Small intestine (tissue), 7 donors: ENCODE results near the gene BTN3A1. TPM values are rescaled to one million over a fixed set of nuclear protein-coding genes. Genes with fewer than 3 reads are reported as not detected.

Experiments used
- DNase-seq, 2 donors: peaks; one replicate each; pipeline versions ENCODE4 v3.0.0 to v3.0.0-alpha.2; 2013
- FAIRE-seq: peaks from 2 replicates; lab custom pipeline; 2012; peaks lifted over from hg19 to GRCh38; lab: Jason Lieb, UNC
- H3K27ac ChIP-seq, 3 donors: one replicate each; pipeline ENCODE4 v1.5.1; 2013; ENCODE audit warnings: low read length in 2 of 3, mild to moderate bottlenecking in 2 of 3, control low read depth in 1 of 3, inconsistent platforms in 1 of 3, low read depth in 1 of 3, moderate library complexity in 1 of 3
- H3K27me3 ChIP-seq, 3 donors: one replicate each; pipeline ENCODE4 v1.6.1; 2013; ENCODE audit warnings: low read length in 3 of 3, inconsistent platforms in 1 of 3; ENCODE audit not compliant: control insufficient read depth in 3 of 3, insufficient read depth in 3 of 3
- H3K36me3 ChIP-seq, 3 donors: one replicate each; pipeline ENCODE4 v1.6.1; 2013; ENCODE audit warnings: low read length in 3 of 3, inconsistent platforms in 1 of 3, low read depth in 1 of 3, mild to moderate bottlenecking in 1 of 3, moderate library complexity in 1 of 3; ENCODE audit not compliant: control insufficient read depth in 3 of 3, insufficient read depth in 2 of 3
- H3K4me1 ChIP-seq, 3 donors: one replicate each; pipeline ENCODE4 v1.6.1; 2013; ENCODE audit warnings: low read length in 2 of 3, inconsistent platforms in 1 of 3, low read depth in 1 of 3, mild to moderate bottlenecking in 1 of 3, moderate library complexity in 1 of 3; ENCODE audit not compliant: control insufficient read depth in 3 of 3, insufficient read depth in 2 of 3
- H3K4me3 ChIP-seq, 3 donors: one replicate each; pipeline ENCODE4 v1.5.1; 2013; ENCODE audit warnings: low read length in 3 of 3, control low read depth in 1 of 3, inconsistent platforms in 1 of 3, low read depth in 1 of 3, mild to moderate bottlenecking in 1 of 3, moderate library complexity in 1 of 3
- H3K9me3 ChIP-seq, 2 donors: one replicate each; pipeline ENCODE4 v1.6.1; 2013; ENCODE audit warnings: low read depth in 1 of 2, low read length in 1 of 2; ENCODE audit not compliant: control insufficient read depth in 2 of 2, insufficient read depth in 1 of 2
- WGBS, 3 donors: extraction: QIAGEN DNeasy Blood & Tissue Kit; methylation state at CpG; one replicate each; pipeline ENCODE4 v1.1.7; 2013; 5-methylcytosine and 5-hydroxymethylcytosine counted together
- polyA plus RNA-seq, 4 donors: library from polyadenylated mRNA; stranded (reverse) in 3 of 4; unstranded in 1 of 4; fragments of 200-250 nt in 3 of 4; fragments of 120-200 nt in 1 of 4; gene quantifications; one replicate each; pipeline versions ENCODE4 v1.2.1 to v1.2.3, GENCODE V29; 2013
- donor health status: healthy with polysubstance abuse.
- donor health status: control.
- donor health status: control.
- donor health status: Bipolar disorder and iron deficiency.
- donor health status: healthy.

Gene BTN3A1
- polyA plus RNA-seq, 4 donors = 9.2 to 44.5 (median 15.6) TPM

DNA sequence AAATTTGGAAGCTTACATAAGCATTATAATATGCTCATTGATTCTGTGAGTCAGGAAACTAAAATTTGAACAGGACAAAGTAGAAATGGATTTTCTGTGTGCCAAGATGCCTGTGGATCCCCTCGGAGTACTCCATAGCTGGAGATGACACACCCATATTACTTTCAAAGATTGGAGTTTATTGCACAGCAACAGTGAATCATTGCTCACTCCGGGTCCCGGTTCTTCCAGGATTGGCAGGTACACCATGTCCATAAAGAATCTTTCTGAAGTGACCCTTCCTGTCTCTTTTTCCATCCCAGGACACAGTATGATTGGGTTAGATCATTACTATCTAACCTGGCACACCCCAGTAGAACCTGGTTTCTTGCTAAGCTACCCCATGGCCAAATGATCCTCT lies 21.8 kb upstream of the BTN3A1 start:
- Histone ChIP-seq H3K27ac (peak overlapping the region in 1 of 3 donors; percentile 41), H3K4me3 (no peak overlapping the region), H3K4me1 (peaks cover 2 to 9% (median 2%) of the 10 kb centered on the region in 3 donors), H3K9me3 (no peaks in the 10 kb centered on the region), H3K27me3 (no peaks in the 10 kb centered on the region), H3K36me3 (peaks cover 0 to 17% (median 0%) of the 10 kb centered on the region in 3 donors)
- DNase-seq = peak; percentile 34 to 64
- no peak for FAIRE-seq
- 25 to 70% (median 45%) methylated on average over 3 of the region's 3 CpGs for WGBS, 3 donors

DNA sequence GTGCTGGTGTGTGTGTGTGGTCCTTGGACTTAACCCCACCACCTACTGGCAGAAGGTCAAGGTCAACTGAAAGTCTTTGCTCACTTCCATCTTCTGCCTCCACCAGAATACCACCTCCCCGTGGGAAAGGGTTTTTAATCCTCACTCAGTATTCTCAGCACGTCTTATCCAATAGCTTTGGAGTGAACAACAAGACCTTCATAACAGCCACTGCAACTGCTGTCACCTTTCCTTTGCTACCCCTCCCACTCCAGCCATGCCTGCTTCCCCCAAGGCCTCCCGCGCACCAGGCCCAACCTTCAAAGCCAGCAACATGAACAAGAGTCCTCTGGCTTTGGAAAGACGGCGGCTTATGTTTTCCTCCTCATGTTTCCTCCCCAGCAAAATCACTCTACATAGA lies 20.0 kb upstream of the BTN3A1 start:
- Histone ChIP-seq H3K27me3 (no peaks in the 10 kb centered on the region), H3K4me3 (no peak overlapping the region), H3K27ac (no peak overlapping the region), H3K4me1 (peaks cover 2 to 9% (median 4%) of the 10 kb centered on the region in 3 donors), H3K36me3 (peaks cover 0 to 5% (median 0%) of the 10 kb centered on the region in 3 donors), H3K9me3 (no peaks in the 10 kb centered on the region)
- WGBS, 3 donors = 80 to 88% (median 86%) methylated on average over 6 of the region's 6 CpGs
- DNase-seq (no peak), FAIRE-seq (no peak)

DNA sequence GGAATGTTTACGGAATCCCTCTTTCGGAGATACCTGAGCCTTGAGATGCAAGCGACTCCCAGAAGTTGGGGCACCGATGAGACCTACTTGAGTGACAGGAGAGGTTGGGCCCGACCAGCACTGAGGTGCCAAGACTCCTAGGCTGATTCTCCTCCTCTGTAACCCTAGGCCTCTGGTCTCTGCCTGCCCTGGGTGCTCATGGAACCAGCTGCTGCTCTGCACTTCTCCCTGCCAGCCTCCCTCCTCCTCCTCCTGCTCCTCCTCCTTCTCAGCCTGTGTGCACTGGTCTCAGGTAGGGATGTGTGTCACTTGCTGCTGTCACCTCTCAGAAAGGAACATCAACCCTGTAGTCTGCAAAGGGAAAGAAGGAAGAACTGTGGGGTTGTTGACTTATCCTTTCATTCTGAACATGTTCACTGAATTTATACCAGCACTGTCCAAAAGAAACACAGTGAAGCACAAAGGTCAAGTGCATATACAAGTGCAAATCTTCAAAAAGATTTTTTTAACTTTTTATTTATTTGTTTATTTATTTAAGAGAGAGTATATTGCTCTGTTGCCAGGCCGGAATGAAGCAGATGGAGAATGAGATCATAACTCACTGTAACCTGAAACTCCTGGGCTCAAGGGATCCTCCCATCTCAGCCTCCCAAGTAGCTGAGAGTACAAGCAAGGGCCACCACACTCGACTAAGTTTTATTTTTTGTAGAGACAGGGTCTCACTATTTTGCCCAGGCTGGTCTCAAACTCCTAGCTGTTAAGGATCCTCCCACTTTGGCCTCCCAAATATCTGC lies 18.3 kb upstream of the BTN3A1 start:
- no peaks in the 10 kb centered on the region for H3K27me3 ChIP-seq
- H3K4me3 ChIP-seq = peak overlapping the region; percentile 75 to 90 (median 77)
- WGBS, 3 donors = 3 to 14% (median 8%) methylated on average over 7 of the region's 7 CpGs
- DNase-seq (peak; percentile 43 to 56), FAIRE-seq (no peak)
- H3K36me3 ChIP-seq = peaks cover 0 to 6% (median 0%) of the 10 kb centered on the region in 3 donors
- H3K27ac ChIP-seq = peak overlapping the region in 2 of 3 donors; percentile 72 to 77
- peaks cover 2 to 9% (median 4%) of the 10 kb centered on the region in 3 donors for H3K4me1 ChIP-seq
- H3K9me3 ChIP-seq = no peaks in the 10 kb centered on the region

DNA sequence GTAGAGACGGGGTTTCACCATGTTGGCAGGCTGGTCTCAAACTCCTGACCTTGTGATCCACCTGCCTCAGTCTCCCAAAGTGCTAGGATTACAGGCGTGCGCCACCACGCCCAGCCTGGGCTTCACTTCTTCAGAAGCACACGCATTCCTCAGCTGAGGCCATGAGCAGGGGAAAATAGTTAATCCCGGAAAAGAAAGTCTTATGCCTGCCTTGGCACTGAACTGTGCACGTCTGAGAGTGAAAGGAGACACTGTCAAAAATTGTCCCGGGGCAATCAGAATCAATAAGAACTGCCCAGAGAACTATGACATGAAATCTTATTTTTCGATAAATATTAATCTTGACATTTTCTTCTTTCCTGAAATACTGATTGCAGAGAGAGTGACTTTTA lies 16.3 kb upstream of the BTN3A1 start:
- no peak for FAIRE-seq
- no peak for DNase-seq
- H3K36me3 ChIP-seq = peaks cover 0 to 11% (median 0%) of the 10 kb centered on the region in 3 donors

DNA sequence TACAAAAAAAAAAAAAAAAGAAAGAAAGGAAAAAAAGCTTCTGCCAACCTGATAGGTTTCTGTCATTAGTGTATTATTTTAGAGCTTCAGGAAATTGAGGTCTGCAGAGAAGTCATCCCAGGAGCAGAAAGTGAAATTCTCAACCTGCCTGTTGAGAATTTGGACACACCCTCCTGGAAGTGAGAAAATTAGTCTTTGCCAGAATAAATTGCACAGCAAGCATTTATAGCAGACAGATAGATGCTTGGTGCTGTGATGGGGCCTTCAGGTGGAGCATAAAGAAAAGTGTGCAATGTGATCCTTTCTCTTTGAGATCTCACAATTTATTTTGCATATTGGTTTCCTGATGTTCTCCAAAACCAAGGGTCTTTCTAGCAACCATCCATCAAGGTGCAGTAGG lies 14.5 kb upstream of the BTN3A1 start:
- H3K9me3 ChIP-seq = no peaks in the 10 kb centered on the region
- H3K36me3 ChIP-seq = peaks cover 0 to 12% (median 0%) of the 10 kb centered on the region in 3 donors
- H3K27ac ChIP-seq = no peak overlapping the region
- DNase-seq = no peak
- peaks cover 0 to 2% (median 2%) of the 10 kb centered on the region in 3 donors for H3K4me1 ChIP-seq
- no peak for FAIRE-seq
- no peak overlapping the region for H3K4me3 ChIP-seq
- no peaks in the 10 kb centered on the region for H3K27me3 ChIP-seq

More for the DNA sequence above, 16.3 kb upstream of the BTN3A1 start:
- Histone ChIP-seq H3K27me3 (no peaks in the 10 kb centered on the region), H3K4me1 (peaks cover 0 to 4% (median 2%) of the 10 kb centered on the region in 3 donors), H3K4me3 (no peak overlapping the region), H3K27ac (no peak overlapping the region), H3K9me3 (no peaks in the 10 kb centered on the region)
- WGBS, 3 donors = 94 to 97% (median 94%) methylated on average over 9 of the region's 9 CpGs

DNA sequence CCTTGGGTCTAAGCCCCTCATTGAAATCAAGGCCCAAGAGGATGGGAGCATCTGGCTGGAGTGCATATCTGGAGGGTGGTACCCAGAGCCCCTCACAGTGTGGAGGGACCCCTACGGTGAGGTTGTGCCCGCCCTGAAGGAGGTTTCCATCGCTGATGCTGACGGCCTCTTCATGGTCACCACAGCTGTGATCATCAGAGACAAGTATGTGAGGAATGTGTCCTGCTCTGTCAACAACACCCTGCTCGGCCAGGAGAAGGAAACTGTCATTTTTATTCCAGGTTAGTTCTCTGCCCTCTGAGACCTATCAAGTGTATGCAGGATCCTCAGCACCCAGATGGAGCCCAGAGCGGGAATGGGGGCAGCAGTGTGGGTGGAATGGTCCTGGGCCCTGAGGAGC lies 14.1 kb upstream of the BTN3A1 start:
- DNase-seq (no peak), FAIRE-seq (no peak)
- Histone ChIP-seq H3K4me1 (peaks cover 0 to 2% (median 2%) of the 10 kb centered on the region in 3 donors), H3K27ac (no peak overlapping the region), H3K36me3 (peaks cover 0 to 15% (median 0%) of the 10 kb centered on the region in 3 donors), H3K27me3 (no peaks in the 10 kb centered on the region), H3K9me3 (no peaks in the 10 kb centered on the region), H3K4me3 (no peak overlapping the region)
- WGBS, 3 donors = 84 to 96% (median 90%) methylated on average over 6 of the region's 6 CpGs

DNA sequence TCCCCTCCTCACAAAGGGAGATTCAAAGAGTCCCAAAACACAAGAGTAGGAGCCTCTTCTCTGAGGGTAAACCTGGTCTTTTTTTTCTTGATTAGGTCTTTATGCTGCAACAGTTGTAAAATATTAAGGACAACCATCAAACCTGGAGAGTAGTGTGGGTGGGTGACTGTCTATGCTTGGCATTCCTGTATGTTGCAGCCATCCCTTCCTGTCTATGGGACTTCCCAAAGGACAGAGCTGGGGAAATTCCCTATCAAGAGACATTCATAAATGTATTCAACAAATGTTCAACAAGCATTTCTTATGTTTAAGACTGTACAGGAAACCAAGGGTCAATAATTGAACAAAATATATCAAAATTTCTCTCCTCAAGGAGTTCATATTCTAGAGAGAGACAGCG lies 13.6 kb upstream of the BTN3A1 start:
- H3K27me3 ChIP-seq = no peaks in the 10 kb centered on the region
- H3K27ac ChIP-seq = no peak overlapping the region
- DNase-seq = no peak
- peaks cover 0 to 2% (median 2%) of the 10 kb centered on the region in 3 donors for H3K4me1 ChIP-seq
- no peak for FAIRE-seq
- peaks cover 0 to 15% (median 0%) of the 10 kb centered on the region in 3 donors for H3K36me3 ChIP-seq
- no peak overlapping the region for H3K4me3 ChIP-seq
- WGBS, 3 donors = 88 to 95% (median 95%) methylated on average over 1 of the region's 1 CpG
- no peaks in the 10 kb centered on the region for H3K9me3 ChIP-seq

DNA sequence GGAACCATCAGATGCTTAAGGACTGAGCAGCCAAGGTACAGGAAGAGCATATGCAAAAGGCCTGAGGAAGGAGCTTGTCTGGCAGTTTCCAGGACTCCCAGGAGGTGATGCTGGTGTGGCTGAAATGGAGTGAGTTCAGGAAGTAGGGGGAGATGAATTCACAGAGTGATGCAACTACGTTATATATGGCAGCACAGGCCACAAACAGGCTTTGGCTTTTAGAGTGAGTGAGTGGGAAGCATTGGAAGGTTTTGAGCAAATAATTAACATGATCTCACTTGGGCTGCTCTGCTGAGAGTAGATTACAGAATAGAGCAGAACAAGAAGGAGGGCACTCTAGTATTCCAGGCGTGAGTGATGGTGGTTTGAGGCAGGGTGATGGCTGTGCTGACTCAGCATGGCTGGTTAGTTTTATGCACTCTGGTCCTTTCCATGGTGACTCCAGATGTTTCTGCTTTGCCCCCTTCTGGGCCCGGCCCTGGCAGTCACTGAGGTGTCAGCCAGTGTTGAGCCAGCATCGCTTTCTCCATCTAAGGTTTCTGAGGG lies 12.7 kb upstream of the BTN3A1 start:
- 87 to 96% (median 91%) methylated on average over 4 of the region's 4 CpGs for WGBS, 3 donors
- FAIRE-seq = no peak

More for the DNA sequence above, 12.7 kb upstream of the BTN3A1 start:
- no peak overlapping the region for H3K27ac ChIP-seq
- H3K4me1 ChIP-seq = peaks cover 0 to 6% (median 2%) of the 10 kb centered on the region in 3 donors
- no peaks in the 10 kb centered on the region for H3K27me3 ChIP-seq
- no peaks in the 10 kb centered on the region for H3K9me3 ChIP-seq
- no peak overlapping the region for H3K4me3 ChIP-seq
- peaks cover 0 to 15% (median 0%) of the 10 kb centered on the region in 3 donors for H3K36me3 ChIP-seq
- no peak for DNase-seq
